Central memory CD4-positive, alpha-beta T cell (primary cell): ENCODE data around the gene EHMT2.
A peak's percentile ranks its signal among the peaks of the same experiment; 100 is the strongest.

Experiments
- DNase-seq: peaks from one replicate; pipeline ENCODE4 v3.0.0; 2022

EHMT2 gene

GRCh38 chr6:31837369-31838113, 60.0 kb downstream of the EHMT2 start:
- no peak for DNase-seq

- DNase-seq, result peak; percentile 25
These were observed 60.8 kb downstream of the EHMT2 start for GRCh38 chr6:31836474-31837368.

GRCh38 chr6:31836047-31836473, 61.4 kb downstream of the EHMT2 start:
- DNase-seq, result no peak

GRCh38 chr6:31834367-31835250, 62.9 kb downstream of the EHMT2 start:
- DNase-seq, result peak; percentile 77

GRCh38 chr6:31831350-31832215, 65.9 kb downstream of the EHMT2 start:
- DNase-seq, result no peak

GRCh38 chr6:31830886-31831335, 66.6 kb downstream of the EHMT2 start:
- DNase-seq, result no peak
